Measurements from ENCODE around the gene CD274. TPM values are rescaled to one million over a fixed set of nuclear protein-coding genes. Genes with fewer than 3 reads are reported as not detected.
"Not testable (repeated sequence)": the region's sequence is repeated elsewhere in the genome, so short reads cannot be mapped to it uniquely, and the experiment has no call there.

Gene CD274
- total RNA-seq, 4 donors from 2014 or later, result 1.3 to 3.5 (median 2.2) TPM

DNA sequence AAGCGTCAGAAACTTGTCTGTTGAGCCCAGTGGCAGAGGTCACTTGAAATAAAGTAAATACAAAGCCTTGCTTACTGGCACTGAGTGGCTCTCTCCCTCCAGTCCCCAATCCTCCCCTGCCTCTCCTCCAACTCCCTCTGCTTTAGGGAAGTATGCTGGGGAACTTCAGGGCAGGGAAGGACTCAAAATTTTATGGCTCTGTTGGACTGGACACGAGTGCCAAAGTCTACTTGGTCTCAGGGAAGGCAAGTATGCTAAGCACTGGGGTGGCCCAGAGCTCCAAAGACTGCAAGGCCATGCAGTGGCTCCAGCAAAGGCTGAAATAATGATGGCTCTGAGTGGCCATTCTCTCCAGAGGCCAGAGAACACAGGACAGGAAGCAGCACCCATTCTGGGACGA is 22.2 kb upstream of the CD274 start:
- H3K27ac ChIP-seq, result no peak overlapping the region
- DNase-seq, result no peak
- TF ChIP-seq, protein P1, sequence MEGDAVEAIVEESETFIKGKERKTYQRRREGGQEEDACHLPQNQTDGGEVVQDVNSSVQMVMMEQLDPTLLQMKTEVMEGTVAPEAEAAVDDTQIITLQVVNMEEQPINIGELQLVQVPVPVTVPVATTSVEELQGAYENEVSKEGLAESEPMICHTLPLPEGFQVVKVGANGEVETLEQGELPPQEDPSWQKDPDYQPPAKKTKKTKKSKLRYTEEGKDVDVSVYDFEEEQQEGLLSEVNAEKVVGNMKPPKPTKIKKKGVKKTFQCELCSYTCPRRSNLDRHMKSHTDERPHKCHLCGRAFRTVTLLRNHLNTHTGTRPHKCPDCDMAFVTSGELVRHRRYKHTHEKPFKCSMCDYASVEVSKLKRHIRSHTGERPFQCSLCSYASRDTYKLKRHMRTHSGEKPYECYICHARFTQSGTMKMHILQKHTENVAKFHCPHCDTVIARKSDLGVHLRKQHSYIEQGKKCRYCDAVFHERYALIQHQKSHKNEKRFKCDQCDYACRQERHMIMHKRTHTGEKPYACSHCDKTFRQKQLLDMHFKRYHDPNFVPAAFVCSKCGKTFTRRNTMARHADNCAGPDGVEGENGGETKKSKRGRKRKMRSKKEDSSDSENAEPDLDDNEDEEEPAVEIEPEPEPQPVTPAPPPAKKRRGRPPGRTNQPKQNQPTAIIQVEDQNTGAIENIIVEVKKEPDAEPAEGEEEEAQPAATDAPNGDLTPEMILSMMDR (IDR thresholded peaks at IDR 0.05), result no peak
- TF ChIP-seq POLR2A (IDR thresholded peaks at IDR 0.05), result no peak
- H3K27me3 ChIP-seq, result no peaks in the 10 kb centered on the region
- H3K4me1 ChIP-seq, result no peaks in the 10 kb centered on the region
- intact Hi-C loops (cut with DNase I), result no loop called here
- H3K9me3 ChIP-seq, result no peaks in the 10 kb centered on the region
- H3K36me3 ChIP-seq, result peaks cover 0 to 28% (median 0%) of the 10 kb centered on the region in 3 donors
- 76 to 84% methylated on average over 2 to 3 of the region's 3 CpGs for WGBS, 2 donors
- H3K4me3 ChIP-seq, result no peak overlapping the region

DNA sequence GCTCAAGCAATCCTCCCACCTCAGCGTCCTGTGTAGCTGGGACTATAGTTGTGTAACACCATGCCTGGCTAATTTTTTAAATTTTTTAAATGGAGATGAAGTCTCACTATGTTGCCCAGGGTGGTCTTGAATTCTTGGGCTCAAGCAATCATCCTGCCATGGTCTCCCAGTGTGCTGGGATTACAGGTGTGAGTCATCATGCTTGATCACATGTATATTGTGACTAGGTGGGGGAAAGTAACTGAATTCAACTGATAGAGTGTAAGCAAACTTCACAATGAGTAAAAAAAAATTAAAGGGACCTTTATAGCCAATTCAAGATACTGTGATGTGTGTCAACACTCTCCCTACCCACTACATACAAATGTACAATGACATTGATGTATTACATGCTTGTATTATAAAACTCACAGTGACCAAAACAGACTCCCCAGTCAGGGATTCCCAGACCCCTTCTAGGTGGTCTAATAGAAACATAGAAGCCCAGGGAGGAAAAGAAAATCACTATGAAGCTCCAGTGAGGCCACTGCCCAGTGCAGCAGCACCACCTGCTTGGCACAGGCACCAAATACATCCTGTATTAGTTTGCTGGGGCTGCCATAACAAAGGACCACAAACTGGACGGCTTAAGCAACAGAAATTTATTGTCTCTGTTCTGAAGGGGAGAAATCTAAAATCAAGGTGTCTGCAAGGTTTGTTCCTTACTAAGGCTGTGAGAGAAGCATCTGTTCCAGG is 21.4 kb upstream of the CD274 start:
- H3K4me3 ChIP-seq, result no peak overlapping the region
- H3K4me1 ChIP-seq, result no peaks in the 10 kb centered on the region
- DNase-seq, result no peak
- H3K27me3 ChIP-seq, result no peaks in the 10 kb centered on the region
- H3K27ac ChIP-seq, result no peak overlapping the region
- intact Hi-C loops (cut with DNase I), result no loop called here
- TF ChIP-seq, protein P1 (IDR thresholded peaks at IDR 0.05), result no peak
- TF ChIP-seq POLR2A (IDR thresholded peaks at IDR 0.05), result no peak
- no peaks in the 10 kb centered on the region for H3K9me3 ChIP-seq
- peaks cover 0 to 34% (median 0%) of the 10 kb centered on the region in 3 donors for H3K36me3 ChIP-seq
- WGBS, 2 donors, result 92 to 95% methylated on average over 2 of the region's 2 CpGs

DNA sequence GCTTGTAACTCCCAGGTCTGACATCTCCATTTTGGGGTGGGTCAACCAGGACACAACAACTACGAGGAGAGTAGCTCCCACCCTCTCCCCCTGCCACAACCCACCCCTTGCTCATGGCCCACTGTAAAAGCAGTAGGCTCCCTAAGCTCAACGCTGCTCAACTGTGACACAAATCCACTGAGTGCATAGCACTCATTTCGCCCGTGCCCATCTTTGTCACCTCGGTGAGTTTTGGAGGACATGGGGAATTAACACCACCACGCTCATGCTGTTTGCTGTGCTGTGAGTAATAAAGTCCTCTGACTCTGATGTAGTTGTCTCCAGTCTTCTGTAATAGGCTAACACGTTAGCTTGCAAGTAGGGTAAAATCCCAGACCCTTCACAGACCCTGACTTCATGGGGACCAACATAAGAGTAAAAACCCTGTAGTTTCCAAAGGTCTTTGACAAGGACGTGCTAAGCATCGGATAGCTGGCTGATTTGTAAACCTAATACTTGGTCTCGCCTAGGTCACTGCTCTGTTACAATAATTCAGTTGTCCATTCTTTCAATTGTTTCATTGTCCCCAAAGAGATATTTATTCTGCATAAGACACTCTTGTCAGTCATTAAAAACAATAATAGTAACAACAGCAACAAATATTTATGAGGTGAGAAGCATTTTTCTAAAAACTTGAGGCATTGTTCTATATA is 20.3 kb upstream of the CD274 start:
- 94 to 95% methylated on average over 9 to 10 of the region's 10 CpGs for WGBS, 2 donors
- intact Hi-C loops (cut with DNase I), result loop anchor here (10.0 kb wide), 2 partner anchors 435 to 685 kb away; partner anchors contain the start of gene AK3
- no peak for TF ChIP-seq POLR2A (IDR thresholded peaks at IDR 0.05)
- TF ChIP-seq, protein P1 (IDR thresholded peaks at IDR 0.05), result no peak
- no peak for DNase-seq
- Histone ChIP-seq H3K27ac (no peak overlapping the region), H3K4me1 (no peaks in the 10 kb centered on the region), H3K9me3 (no peaks in the 10 kb centered on the region), H3K4me3 (no peak overlapping the region), H3K36me3 (peaks cover 0 to 41% (median 0%) of the 10 kb centered on the region in 3 donors), H3K27me3 (no peaks in the 10 kb centered on the region)

DNA sequence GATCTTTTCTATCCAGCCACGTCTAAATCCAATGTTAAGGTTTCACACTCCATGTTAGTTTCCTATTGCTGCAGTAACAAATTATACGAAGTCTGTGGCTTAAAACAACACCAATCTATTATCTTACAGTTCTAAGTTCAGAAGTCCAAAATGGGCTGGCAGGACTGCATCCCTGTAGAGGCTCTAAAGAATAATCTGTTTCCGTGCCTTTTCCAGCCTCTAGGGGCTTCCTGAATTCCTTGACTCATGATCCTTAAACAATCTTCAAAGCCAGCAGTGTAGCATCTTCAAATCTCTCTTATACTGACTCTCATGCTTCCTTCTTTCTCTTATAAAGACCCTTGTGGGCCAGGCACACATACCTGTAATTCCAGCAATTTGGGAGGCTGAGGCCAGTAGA is 19.4 kb upstream of the CD274 start:
- H3K27ac ChIP-seq, result no peak overlapping the region
- no peak overlapping the region for H3K4me3 ChIP-seq
- H3K27me3 ChIP-seq, result no peaks in the 10 kb centered on the region
- intact Hi-C loops (cut with DNase I), result loop anchor here (10.0 kb wide), 2 partner anchors 436 to 686 kb away; partner anchors contain the start of gene AK3
- H3K36me3 ChIP-seq, result peaks cover 0 to 41% (median 0%) of the 10 kb centered on the region in 3 donors
- DNase-seq, result no peak
- no peaks in the 10 kb centered on the region for H3K9me3 ChIP-seq
- 64 to 69% methylated on average over 2 to 3 of the region's 3 CpGs for WGBS, 2 donors
- no peak for TF ChIP-seq POLR2A (IDR thresholded peaks at IDR 0.05)
- TF ChIP-seq, protein P1 (IDR thresholded peaks at IDR 0.05), result no peak
- peaks cover 0 to under 1% (median 0%) of the 10 kb centered on the region in 3 donors for H3K4me1 ChIP-seq

DNA sequence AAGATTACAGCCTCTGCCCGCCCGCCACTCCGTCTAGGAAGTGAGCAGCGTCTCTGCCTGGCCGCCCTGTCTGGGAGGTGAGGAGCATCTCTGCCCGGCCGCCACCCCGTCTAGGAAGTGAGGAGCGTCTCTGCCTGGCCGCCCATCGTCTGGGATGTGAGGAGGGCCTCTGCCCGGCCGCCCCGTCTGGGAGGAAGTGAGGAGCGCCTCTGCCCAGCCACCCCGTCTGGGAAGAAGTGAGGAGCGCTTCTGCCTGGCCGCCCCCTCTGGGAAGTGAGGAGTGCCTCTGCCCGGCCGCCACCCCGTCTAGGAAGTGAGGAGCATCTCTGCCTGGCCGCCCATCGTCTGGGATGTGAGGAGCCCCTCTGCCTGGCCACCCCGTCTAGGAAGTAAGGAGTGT is 17.5 kb upstream of the CD274 start:
- not testable (repeated sequence) for H3K27ac ChIP-seq, H3K4me3 ChIP-seq, DNase-seq, H3K27me3 ChIP-seq, H3K9me3 ChIP-seq
- Histone ChIP-seq H3K4me1 (peaks cover 7 to 15% (median 10%) of the 10 kb centered on the region in 3 donors), H3K36me3 (peaks cover 0 to 41% (median 0%) of the 10 kb centered on the region in 3 donors)
- intact Hi-C loops (cut with DNase I), result loop anchor here (10.0 kb wide), 2 partner anchors 438 to 688 kb away; partner anchors contain the start of gene AK3
- WGBS, 2 donors, result 100% methylated on average over 4 of the region's 24 CpGs; no CpG with 5 or more reads in 1 of the 2 donors

DNA sequence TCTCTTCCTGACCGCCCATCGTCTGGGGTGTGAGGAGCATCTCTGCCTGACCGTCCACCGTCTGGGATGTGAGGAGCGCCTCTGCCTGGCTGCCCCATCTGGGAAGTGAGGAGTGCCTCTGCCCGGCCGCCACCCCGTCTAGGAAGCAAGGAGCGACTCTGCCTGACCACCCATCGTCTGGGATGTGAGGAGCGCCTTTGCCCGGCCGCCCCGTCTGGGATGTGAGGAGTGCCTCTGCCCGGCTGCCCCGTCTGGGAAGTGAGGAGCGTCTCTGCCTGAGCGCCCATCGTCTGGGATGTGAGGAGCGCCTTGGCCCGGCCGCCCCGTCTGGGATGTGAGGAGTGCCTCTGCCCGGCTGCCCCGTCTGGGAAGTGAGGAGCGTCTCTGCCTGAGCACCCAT is 17.0 kb upstream of the CD274 start:
- H3K27ac ChIP-seq, H3K4me3 ChIP-seq, H3K27me3 ChIP-seq, DNase-seq, H3K9me3 ChIP-seq: not testable (repeated sequence)
- no CpG with 5 or more reads among the region's 26 CpGs for whole genome bisulfite sequencing, 2 donors
- peaks cover 7 to 19% (median 12%) of the 10 kb centered on the region in 3 donors for H3K4me1 ChIP-seq
- peaks cover 0 to 41% (median 0%) of the 10 kb centered on the region in 3 donors for H3K36me3 ChIP-seq
- intact Hi-C loops (cut with DNase I), result loop anchor here (10.0 kb wide), 2 partner anchors 439 to 689 kb away; partner anchors contain the start of gene AK3

DNA sequence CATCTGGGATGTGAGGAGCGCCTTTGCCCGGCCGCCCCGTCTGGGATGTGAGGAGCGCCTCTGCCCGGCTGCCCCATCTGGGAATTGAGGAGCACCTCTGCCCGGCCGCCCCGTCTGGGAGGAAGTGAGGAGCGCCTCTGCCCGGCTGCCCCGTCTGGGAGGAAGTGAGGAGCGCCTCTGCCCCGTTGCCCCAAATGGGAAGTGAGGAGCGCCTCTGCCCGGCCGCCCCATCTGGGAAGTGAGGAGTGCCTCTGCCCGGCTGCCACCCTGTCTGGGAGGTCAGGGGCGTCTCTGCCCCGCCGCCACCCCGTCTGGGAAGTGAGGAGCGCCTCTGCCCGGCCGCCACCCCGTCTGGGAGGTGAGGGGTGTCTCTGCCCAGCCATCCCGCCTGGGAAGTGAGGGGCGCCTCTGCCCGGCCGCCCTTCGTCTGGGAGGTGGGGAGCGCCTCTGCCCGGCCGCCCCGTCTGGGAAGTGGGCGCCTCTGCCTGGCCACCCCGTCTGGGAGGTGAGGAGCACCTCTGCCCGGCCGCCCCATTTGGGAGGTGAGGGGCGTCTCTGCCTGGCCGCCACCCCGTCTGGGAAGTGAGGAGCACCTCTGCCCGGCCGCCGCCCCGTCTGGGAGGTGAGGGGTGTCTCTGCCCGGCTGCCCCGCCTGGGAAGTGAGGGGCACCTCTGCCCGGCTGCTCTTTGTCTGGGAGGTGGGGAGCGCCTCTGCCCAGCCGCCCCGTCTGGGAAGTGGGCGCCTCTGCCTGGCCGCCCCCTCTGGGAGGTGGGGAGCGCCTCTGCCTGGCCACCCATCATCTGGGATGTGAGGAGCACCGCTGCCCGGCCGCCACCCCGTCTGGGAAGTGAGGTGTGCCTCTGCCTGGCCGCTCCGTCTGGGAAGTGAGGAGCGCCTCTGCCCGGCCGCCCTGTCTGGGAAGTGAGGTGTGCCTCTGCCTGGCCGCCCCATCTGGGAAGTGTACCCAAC is 16.2 kb upstream of the CD274 start:
- WGBS, 2 donors, result no CpG with 5 or more reads among the region's 65 CpGs
- H3K36me3 ChIP-seq, result peaks cover 0 to 40% (median 0%) of the 10 kb centered on the region in 3 donors
- intact Hi-C loops (cut with DNase I), result loop anchor here (10.0 kb wide), 2 partner anchors 439 to 689 kb away; partner anchors contain the start of gene AK3
- DNase-seq, H3K27ac ChIP-seq, H3K4me3 ChIP-seq, H3K9me3 ChIP-seq, H3K27me3 ChIP-seq: not testable (repeated sequence)
- H3K4me1 ChIP-seq, result peaks cover 7 to 26% (median 15%) of the 10 kb centered on the region in 3 donors

Data from esophagus squamous epithelium (tissue), 5 donors.